Measurements from ENCODE around the gene DNAJC10. TPM values are rescaled to one million over a fixed set of nuclear protein-coding genes. Genes with fewer than 3 reads are reported as not detected.

DNAJC10 gene, protein sequence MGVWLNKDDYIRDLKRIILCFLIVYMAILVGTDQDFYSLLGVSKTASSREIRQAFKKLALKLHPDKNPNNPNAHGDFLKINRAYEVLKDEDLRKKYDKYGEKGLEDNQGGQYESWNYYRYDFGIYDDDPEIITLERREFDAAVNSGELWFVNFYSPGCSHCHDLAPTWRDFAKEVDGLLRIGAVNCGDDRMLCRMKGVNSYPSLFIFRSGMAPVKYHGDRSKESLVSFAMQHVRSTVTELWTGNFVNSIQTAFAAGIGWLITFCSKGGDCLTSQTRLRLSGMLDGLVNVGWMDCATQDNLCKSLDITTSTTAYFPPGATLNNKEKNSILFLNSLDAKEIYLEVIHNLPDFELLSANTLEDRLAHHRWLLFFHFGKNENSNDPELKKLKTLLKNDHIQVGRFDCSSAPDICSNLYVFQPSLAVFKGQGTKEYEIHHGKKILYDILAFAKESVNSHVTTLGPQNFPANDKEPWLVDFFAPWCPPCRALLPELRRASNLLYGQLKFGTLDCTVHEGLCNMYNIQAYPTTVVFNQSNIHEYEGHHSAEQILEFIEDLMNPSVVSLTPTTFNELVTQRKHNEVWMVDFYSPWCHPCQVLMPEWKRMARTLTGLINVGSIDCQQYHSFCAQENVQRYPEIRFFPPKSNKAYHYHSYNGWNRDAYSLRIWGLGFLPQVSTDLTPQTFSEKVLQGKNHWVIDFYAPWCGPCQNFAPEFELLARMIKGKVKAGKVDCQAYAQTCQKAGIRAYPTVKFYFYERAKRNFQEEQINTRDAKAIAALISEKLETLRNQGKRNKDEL
- total RNA-seq (ENCODE audit: low replicate concordance): 90.6 and 174 TPM in 2 replicates

DNA sequence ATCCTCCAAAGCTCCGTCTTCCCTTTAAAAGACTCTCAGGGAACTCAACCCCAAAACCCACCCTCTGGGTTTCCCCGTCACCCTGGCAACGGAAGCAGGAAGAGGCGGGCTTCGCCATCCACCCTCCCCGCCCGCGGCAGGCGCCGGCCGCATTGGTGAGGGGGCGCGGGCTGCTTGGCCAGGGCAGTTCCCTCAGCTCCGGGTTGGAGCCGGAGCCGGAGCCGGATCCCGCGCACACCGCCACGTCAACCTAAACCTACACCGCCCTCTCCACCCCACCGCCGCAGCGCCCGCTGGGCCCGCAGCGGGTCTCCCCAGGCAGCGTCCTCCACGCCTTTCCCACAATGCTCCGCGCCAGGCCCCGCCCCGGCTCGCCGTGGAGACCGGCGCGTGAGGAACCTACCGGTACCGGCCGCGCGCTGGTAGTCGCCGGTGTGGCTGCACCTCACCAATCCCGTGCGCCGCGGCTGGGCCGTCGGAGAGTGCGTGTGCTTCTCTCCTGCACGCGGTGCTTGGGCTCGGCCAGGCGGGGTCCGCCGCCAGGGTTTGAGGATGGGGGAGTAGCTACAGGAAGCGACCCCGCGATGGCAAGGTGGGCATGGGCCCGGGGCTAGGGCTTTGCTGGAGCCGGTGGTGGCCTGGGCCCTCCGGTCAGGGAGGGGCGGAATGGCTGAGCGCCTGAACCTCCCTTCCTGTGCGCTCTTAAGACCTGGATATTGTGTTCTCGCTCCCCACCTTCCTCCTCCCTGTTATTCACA lies at the start of gene DNAJC10:
DNAJC10 (plus strand) TSS at position 366 of the 758 bp plus-strand sequence. CDS start 1,830 bp downstream, outside the sequence.
- Mint-ChIP-seq H3K27ac (no peak within 1 kb of the TSS), H3K27me3 (ENCODE audit: insufficient read depth, low read depth) (peaks cover 3% of the 10 kb centered on the region), H3K4me3 (no peak within 1 kb of the TSS), H3K4me1 (peaks cover 7% of the 10 kb centered on the region), H3K9me3 (no peaks in the 10 kb centered on the region), H3K36me3 (no peaks in the 10 kb centered on the region)
- Histone ChIP-seq H3K36me3 (peaks cover 13% of the 10 kb centered on the region), H3K4me3 (peak within 1 kb of the TSS; percentile 85), H3K79me2 (ENCODE audit: low read depth) (peaks cover 25% of the 10 kb centered on the region), H3K4me2 (peak within 1 kb of the TSS; percentile 97), H3F3A (ENCODE audit: low read depth) (peaks cover 21% of the 10 kb centered on the region), H3K27ac (peak within 1 kb of the TSS; percentile 80), H4K20me1 (ENCODE audit: low read depth) (no peaks in the 10 kb centered on the region), H3K4me1 (peaks cover 18% of the 10 kb centered on the region), H3K27me3 (no peaks in the 10 kb centered on the region), H3K9me3 (ENCODE audit: low read depth) (no peaks in the 10 kb centered on the region), H3K9ac (peak within 1 kb of the TSS; percentile 62), H2AFZ (replicated peaks) (peak within 1 kb of the TSS; percentile 94)
- TF ChIP-seq CTCF (IDR thresholded peaks at IDR 0.05) (no peak), EZH2 (IDR thresholded peaks at IDR 0.05) (peak; percentile 11)
- DNase-seq (ENCODE audit: low spot score): peak; percentile 95

GRCh38 chr2:182666674-182667314 lies 49.3 kb upstream of the DNAJC10 start:
- no peak overlapping the region for H3K4me3 Mint-ChIP-seq
- Histone ChIP-seq H3K27ac (no peak overlapping the region), H4K20me1 (ENCODE audit: low read depth) (no peaks in the 10 kb centered on the region), H3K27me3 (no peaks in the 10 kb centered on the region), H3K79me2 (ENCODE audit: low read depth) (no peaks in the 10 kb centered on the region), H2AFZ (replicated peaks) (peak overlapping the region; percentile 83), H3K4me3 (no peak overlapping the region), H3K36me3 (no peaks in the 10 kb centered on the region), H3K4me2 (no peak overlapping the region), H3K9ac (no peak overlapping the region), H3K9me3 (ENCODE audit: low read depth) (no peaks in the 10 kb centered on the region), H3F3A (ENCODE audit: low read depth) (no peaks in the 10 kb centered on the region), H3K4me1 (no peaks in the 10 kb centered on the region)
- H3K27me3 Mint-ChIP-seq (ENCODE audit: insufficient read depth, low read depth): peaks cover 4% of the 10 kb centered on the region
- H3K27ac Mint-ChIP-seq: no peak overlapping the region
- TF ChIP-seq CTCF (IDR thresholded peaks at IDR 0.05) (peak; percentile 67), EZH2 (IDR thresholded peaks at IDR 0.05) (no peak)
- no peaks in the 10 kb centered on the region for H3K36me3 Mint-ChIP-seq
- H3K4me1 Mint-ChIP-seq: peaks cover 3% of the 10 kb centered on the region
- H3K9me3 Mint-ChIP-seq: peaks cover 1% of the 10 kb centered on the region
- peak; percentile 39 for DNase-seq (ENCODE audit: low spot score)

DNA sequence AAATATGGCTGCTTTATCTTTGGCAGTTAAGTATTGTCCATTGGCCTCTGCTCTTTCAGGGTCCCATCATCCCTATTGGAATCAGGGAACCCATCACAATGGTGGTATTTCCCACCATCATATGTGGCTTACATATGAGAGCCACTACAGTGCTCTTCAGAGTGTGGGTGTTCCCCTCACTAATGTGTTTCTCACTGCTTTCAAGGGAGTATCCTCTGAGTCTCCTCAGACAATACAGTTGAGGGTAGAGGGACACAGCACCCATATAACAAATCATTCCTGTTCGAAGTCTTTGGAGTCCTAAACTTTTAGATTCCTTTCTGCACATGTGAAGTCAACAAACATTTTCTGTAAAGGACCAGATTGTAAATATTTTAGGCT lies 48.8 kb upstream of the DNAJC10 start:
- Histone ChIP-seq H3K4me3 (no peak overlapping the region), H3K36me3 (no peaks in the 10 kb centered on the region), H2AFZ (replicated peaks) (peak overlapping the region; percentile 83), H3F3A (ENCODE audit: low read depth) (no peaks in the 10 kb centered on the region), H3K4me1 (peaks cover 1% of the 10 kb centered on the region), H3K27me3 (no peaks in the 10 kb centered on the region), H4K20me1 (ENCODE audit: low read depth) (no peaks in the 10 kb centered on the region), H3K79me2 (ENCODE audit: low read depth) (no peaks in the 10 kb centered on the region), H3K4me2 (no peak overlapping the region), H3K9ac (no peak overlapping the region), H3K27ac (no peak overlapping the region), H3K9me3 (ENCODE audit: low read depth) (no peaks in the 10 kb centered on the region)
- Mint-ChIP-seq H3K4me1 (peaks cover 3% of the 10 kb centered on the region), H3K4me3 (no peak overlapping the region), H3K9me3 (peaks cover 2% of the 10 kb centered on the region), H3K27ac (no peak overlapping the region), H3K36me3 (no peaks in the 10 kb centered on the region), H3K27me3 (ENCODE audit: insufficient read depth, low read depth) (peaks cover 5% of the 10 kb centered on the region)
- TF ChIP-seq CTCF (IDR thresholded peaks at IDR 0.05) (no peak), EZH2 (IDR thresholded peaks at IDR 0.05) (no peak), EZH2phosphoT487 (IDR thresholded peaks at IDR 0.05) (no peak)
- DNase-seq (ENCODE audit: low spot score): no peak

All from neural progenitor cell (in vitro differentiated cells).